ENCODE data around the gene CENPX.
"Not testable (repeated sequence)": the region's sequence is repeated elsewhere in the genome, so short reads cannot be mapped to it uniquely, and the experiment has no call there.

CENPX gene

GRCh38 chr17:82038796-82039409 is 16.2 kb upstream of the CENPX start:
- not testable (repeated sequence) for DNase-seq

DNA sequence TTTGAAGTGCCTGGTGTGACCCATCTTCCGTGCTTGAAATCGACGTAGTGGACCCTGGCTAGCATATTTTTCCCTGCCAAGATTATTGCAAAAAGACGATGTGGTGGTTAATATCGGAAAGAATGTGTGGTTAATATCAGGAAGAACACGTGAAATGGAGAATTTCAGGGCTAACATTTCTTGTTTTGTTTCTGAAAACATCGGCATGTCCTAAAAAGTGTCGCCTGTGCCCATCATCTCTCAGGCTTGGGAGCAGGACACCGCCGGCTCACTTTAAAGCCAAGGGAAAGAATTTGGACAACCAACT is 15.2 kb upstream of the CENPX start:
- no peak for DNase-seq

DNA sequence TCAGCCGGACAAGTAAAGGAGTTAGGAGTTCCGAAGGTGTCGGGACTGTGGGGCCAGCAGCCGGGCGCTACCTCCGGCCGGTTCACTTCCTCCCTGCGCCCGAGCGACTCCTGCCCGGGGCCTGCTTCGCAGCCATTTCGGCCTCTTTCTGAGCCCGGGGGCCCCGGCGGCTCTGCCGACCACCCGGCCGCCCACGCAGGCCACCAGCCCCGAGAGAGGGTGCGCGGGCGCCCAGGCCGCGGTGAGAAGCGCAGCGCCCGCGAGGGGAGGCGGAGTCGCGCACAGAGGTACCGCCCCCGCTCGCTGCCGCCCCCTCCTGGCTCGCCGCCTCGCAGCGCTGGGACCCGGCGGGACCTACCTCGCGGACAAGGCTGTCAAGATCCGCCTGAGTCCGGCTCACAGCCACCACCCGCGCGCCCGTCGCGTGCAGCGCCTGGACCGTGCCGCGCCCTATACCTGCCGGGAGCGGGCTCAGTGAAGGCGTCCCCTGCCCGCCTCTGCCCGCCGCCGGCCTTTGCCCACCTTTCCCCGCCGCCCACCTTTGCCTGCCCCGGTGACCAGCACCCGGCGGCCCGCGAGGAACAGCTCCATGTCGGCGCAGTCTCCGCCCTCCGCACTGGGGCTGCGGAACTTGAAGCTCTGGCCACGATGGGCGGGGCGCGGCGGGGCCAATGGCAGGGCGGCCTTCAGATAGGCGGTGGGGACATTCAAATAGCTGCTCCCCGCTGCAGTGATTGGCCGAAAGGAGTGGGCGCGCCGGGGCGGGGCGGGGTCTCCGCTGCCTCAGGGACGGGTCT is 14.6 kb upstream of the CENPX start, which contains the start of gene DCXR:
DCXR (minus strand) TSS at position 606 of the 797 bp plus-strand sequence; CDS start at position 591, 15 bp downstream.
- peak; percentile 90 for DNase-seq

- DNase-seq = no peak
These were observed 14.0 kb upstream of the CENPX start for GRCh38 chr17:82036634-82037091.

GRCh38 chr17:82035956-82036633 is 13.4 kb upstream of the CENPX start:
- DNase-seq = no peak

- no peak for DNase-seq
These were observed 12.8 kb upstream of the CENPX start for GRCh38 chr17:82035488-82035887.

DNA sequence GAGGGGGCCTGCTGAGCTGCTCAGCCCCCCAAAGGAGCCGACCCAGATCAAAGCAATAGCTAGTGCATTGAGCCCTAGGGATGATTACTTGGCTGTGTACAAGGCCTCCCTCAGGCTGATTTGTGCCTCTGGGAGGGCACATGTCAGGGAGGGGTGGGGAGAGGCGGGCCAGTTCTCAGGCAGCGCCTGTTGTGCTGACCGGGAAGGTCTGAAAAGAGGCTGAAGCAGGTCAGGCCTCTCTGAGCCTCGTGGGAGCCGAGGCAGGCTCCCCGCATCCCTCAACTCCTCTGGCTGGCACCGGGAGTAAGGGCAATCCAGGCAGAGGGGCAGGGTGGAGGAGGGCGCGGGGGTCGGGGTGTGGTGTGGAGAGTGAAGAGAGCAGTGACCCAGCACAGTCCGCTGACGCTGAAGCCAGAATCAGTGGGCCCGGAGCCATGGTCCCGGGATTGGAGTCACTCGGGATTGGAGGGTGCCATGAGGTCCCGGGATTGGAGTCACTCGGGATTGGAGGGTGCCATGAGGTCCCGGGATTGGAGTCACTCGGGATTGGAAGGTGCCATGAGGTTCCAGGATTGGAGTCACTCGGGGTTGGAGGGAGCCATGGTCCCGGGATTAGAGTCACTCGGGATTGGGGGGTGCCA is 11.8 kb upstream of the CENPX start:
- no peak for DNase-seq

DNA sequence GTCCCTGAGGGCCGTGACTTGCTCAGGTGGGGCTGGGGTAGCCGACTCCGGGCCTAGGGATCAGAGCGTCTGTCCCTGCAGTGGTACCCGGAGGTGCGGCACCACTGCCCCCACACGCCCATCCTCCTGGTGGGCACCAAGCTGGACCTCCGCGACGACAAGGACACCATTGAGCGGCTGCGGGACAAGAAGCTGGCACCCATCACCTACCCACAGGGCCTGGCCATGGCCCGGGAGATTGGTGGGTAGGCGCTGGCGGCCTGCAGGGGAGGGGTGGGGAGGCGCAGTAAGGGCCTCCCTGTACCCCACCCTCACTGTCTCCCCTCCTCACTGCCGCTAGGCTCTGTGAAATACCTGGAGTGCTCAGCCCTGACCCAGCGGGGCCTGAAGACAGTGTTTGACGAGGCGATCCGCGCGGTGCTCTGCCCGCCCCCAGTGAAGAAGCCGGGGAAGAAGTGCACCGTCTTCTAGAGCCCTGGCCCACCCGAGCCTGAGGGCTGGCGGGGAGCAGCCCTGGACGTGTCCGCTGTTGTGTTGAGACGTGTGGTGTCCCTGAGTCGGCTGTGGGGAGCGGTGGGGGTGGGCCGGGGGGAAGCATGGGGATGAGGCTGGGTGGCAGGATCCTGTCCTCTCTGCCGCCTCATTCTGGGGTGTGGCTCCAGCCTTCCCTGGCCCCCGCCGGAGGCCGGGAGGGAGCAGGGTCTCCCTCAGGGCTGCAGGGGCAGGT is 10.8 kb upstream of the CENPX start:
- DNase-seq = no peak

DNA sequence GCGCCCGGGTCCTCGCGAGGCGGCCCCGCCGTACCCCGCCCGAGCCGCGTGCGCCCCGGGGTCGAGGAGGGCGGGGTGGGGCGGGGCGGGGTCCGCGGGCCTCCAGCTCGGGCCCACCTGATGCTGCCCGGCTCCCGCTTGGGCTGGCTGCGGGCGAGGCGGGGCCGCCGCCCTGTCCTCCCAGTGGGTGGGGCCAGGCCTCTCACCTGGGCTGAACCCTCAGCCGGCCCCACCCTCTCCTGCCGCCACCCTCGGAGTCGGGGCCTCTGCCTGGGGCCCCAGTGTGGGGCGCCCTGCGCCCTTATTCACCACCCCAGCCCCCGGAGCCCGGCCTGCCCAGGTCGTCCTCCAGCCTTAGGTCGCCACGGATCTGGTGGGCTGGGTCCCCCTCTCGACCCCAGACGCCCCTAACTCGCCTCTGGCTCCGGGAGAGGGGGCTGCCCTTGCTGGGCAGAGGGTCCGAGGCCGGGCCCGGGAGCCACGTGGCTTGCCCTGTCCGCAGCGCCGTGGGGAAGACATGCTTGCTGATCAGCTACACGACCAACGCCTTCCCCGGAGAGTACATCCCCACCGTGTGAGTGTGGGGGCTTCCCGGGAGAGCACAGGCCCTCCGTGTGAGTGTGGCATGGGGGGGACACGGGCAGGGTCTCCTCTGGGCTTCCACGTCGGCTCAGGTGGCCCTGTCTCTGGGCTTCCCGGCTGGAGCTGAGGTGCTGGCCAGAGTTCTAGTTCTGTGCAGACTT is 9.4 kb upstream of the CENPX start:
- no peak for DNase-seq

GRCh38 chr17:82031303-82031884 is 8.7 kb upstream of the CENPX start, which contains the start of gene RAC3:
TSS of gene RAC3 (plus strand) at chr17:82031678. CDS start at chr17:82031762, 84 bp downstream.
- DNase-seq = no peak

DNA sequence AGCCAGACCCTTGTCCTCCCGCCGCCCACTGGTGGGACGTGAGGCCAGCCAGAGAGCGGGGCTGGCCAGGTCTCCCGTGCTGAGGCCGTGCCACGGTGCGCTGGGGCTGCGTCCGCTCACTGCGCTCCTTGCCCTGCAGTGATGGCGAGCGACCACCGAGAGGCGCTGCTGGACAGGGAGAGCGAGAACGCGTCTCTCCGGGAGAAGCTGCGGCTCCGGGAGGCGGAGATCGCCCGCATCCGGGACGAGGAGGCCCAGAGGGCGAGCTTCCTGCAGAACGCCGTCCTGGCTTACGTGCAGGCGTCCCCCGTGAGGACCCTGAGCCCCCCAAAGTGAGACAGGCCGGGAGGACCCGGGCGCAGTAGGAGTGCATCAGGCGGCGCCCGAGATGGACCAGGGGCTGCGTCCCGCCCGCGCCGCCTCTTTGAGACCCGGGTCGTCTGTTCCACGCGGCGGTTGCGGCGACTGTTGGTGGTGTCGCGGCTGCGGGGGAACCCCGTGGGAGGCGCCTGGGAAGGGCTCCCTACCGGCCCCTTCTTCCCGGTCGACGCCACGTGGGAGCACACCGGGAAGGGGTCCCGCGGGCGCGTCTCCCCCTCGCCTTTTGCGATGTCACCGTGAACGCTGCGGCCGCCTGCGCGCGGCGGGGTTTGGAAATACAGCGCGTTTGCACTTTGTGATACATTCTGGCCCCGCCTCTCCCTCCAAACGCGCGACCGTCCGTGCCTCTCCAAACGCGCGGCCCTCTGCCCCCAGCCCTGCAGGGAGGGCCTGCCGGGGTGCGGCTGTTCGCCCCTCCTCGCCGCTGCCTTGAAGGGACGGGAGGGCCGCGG is 8.0 kb upstream of the CENPX start:
- peak; percentile 73 for DNase-seq

DNA sequence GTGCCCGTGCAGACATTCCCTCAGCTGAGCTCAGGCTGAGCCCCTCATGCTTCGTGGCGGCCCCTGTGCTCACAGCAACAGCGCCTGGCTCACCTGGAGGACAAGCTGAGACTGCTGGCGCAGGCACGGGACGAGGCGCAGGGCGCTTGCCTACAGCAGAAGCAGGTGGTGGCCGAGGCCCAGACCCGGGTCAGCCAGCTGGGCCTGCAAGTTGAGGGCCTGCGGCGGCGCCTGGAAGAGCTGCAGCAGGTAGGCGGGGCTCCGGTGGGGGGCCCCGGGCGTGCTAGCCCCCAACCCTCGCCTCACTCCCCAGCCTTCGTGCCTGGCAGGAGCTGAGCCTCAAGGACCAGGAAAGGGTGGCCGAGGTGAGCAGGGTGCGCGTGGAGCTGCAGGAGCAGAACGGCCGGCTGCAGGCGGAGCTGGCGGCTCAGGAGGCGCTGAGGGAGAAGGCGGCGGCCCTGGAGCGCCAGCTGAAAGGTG is 7.4 kb upstream of the CENPX start:
- no peak for DNase-seq

GRCh38 chr17:82029391-82029790 is 6.7 kb upstream of the CENPX start:
- no peak for DNase-seq

DNA sequence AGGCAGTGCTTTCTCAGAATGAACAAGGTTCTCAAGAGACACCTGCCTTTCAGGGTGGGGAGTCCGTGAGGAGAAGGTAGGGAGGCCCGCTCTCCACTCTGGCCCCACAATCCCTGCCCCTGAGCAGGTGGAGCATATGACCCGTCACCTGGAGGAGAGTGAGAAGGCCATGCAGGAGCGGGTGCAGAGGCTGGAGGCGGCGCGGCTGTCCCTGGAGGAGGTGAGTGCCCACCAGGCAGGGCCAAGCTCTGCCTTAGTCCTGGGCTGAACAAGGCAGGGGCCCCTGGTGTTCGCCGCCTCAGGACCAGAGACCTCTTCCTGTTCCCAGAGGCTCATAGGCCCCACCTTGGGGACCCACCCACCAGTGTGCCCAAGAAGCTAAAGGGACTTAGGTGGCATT is 6.3 kb upstream of the CENPX start:
- DNase-seq = no peak

- DNase-seq = no peak
These were observed 5.6 kb upstream of the CENPX start for GRCh38 chr17:82028246-82028645.

- no peak for DNase-seq
These were observed 2.9 kb upstream of the CENPX start for GRCh38 chr17:82025401-82026107.

- DNase-seq = no peak
These were observed 2.2 kb upstream of the CENPX start for GRCh38 chr17:82024859-82025258.

DNA sequence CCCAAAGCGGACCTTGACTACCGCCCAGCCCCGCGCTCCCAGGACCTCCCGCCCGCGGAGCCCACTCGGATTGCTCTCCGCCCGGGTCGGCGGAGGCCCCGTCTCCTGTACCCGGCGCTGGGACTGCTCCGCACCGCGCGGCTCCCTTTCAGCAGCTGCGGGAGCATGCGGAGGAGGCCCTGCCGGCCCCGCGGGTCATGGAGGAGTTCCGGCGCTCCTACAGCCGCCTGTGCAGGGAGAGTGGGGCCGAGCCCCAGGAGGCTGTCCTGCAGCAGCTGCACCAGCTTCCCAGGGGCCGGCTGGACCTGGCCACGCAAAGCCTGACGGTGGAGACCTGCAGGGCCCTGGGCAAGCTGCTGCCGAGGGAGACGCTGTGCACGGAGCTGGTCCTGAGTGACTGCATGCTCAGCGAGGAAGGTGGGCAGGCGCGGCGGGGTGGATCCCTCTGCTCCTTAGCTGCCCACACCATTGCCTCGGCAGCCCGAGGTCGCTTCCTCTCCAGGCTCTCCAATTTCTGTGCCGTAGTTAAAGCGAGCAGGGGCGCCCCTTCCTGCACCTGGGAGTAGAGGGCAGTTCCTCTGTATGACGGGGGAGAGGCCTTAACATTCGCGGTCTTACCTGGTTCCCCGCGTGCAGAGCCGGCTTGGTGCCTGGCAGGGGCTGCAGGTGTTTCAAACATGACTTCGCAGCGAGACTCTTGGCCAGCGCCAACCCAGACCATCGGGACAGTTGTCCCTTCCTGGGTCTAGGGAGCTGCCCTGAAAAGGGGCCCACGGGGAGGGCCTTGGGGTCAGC is 966 bp upstream of the CENPX start:
- DNase-seq = no peak

DNA sequence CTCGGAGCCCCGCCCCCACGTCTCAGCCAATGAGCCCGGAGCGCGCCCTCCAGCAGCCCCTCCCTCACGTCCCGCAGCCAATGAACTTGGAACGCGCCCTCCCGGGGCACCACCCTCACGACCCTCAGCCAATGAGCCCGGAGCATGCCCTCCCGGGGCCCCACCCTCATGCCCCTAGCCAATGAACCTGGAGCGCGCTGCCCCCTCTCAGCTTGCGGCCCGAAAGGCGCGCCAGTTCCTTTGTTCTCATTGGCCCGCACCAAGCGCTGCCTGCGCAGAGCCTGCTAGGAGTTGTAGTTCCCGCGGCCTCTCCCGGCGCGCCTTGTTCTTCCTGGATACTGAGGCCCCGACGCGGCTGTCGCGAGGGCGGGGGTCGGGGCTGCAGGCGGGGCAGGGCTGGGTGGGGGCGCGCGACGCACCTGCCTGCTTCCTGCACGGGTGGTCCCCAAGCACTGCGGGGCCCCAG is 336 bp upstream of the CENPX start, which contains the start of gene LRRC45:
LRRC45 (plus strand) TSS at position 325 of the 466 bp plus-strand sequence. CDS start 339 bp downstream, outside the sequence.
- peak; percentile 98 for DNase-seq

All from amniotic stem cell (primary cell).